GM12873 (cell line): ENCODE data around the gene FAM53B.

Experiments used
- CTCF ChIP-seq: IDR thresholded peaks from 2 replicates; pipeline ENCODE4 v1.5.1; 2012; ENCODE audit warnings: low read depth, mild to moderate bottlenecking, moderate library complexity, low read length, control low read depth; ENCODE audit not compliant: insufficient read depth; ENCODE audit errors: missing control alignments

Gene FAM53B

GRCh38 chr10:124700293-124701037, 43.7 kb downstream of the FAM53B start:
- TF ChIP-seq CTCF, result no peak

DNA sequence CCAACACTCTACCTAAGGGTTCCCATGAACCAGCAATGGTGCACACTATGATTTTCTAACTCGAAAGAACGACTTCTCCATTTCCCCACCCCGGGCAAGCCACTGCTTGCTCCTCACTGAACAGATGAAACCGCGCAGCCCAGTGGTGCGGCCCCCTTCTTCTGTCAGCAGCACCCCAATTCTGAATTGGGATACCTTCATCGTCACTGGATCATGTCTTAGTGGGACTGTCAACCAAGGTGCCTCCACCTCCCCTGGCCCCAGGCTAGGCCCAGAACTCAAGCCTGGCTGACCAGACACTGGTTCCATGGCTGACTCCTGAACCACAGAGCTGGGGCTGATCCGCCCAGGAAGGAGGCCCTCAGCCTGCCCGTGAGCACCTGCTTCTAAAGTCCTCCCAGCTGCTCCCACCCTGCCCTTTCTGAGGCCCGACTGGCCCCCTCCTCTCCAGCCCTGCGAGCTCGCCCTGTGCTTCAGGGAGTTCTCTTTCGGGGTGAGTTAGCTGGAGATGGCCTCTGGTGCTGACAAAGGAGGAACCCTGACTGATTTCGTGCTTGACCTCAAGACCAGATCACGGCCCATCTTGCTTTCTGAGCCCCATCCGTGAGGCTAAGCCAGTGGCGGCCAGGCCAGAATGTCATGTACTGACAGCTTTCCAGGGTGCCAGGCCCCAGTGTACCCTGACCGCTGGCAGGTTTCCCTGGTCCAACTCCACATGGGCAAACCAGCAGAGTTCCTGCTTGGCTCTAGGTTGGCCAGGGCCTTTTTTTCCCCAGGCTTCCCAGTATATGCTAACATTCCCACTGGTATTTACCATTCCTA, 44.5 kb downstream of the FAM53B start:
- TF ChIP-seq CTCF, result no peak

- TF ChIP-seq CTCF, result no peak
Observed at GRCh38 chr10:124698545-124699469, 45.4 kb downstream of the FAM53B start.

DNA sequence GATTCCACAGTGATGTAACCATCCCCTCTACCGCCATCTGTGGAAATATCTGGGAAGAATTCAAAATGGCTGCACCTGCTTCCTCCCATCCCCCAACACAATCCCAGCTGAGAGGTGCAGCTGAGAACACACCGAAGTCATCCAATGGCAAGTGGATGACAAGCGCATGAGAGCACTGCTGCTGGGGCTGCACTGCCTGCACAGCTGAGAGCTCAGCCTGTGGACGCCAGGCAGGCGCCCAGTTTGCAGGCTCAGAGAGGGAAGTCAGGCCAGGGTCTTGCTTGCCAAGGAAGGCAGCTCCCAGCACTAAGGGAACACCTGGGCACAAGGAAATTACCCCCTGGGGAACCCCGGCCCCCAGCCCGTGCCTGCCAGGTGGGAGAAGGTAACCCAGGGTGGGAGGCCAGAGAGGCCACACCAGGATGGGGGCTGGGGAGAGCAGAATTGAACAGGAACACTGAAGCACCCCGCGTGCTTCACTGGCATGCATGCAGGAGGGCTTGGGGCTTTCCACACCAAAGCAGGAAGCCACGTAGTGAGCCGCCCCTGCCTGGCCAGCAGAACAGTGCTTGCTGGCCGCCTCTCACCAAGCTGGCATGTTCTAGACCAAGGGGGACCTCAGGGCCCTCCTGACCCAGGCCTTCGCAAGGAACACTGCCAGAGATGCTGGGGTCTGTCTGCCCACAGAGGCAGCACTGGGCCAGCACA, 46.2 kb downstream of the FAM53B start:
- TF ChIP-seq CTCF, result no peak

- TF ChIP-seq CTCF, result no peak
Observed at GRCh38 chr10:124697443-124697836, 46.7 kb downstream of the FAM53B start.

- no peak for TF ChIP-seq CTCF
Observed at GRCh38 chr10:124696446-124697392, 47.5 kb downstream of the FAM53B start.
